Renal cortical epithelial cell (primary cell): Measurements from ENCODE around the gene DDC. TPM values are rescaled to one million over a fixed set of nuclear protein-coding genes. Genes with fewer than 3 reads are reported as not detected.

ENCODE experiments used
- DNase-seq: peaks from one replicate; pipeline ENCODE4 v3.0.0-alpha.2; 2011; ENCODE audit warnings: low read depth
- total RNA-seq: library from RNA; depleted of rRNA; stranded (reverse); fragments of >200 nt; gene quantifications from 2 replicates; pipeline ENCODE4 v1.2.3, GENCODE V29; 2014

The DDC gene
- total RNA-seq, 1 donor from 2014 or later, result 2.7 TPM

DNA sequence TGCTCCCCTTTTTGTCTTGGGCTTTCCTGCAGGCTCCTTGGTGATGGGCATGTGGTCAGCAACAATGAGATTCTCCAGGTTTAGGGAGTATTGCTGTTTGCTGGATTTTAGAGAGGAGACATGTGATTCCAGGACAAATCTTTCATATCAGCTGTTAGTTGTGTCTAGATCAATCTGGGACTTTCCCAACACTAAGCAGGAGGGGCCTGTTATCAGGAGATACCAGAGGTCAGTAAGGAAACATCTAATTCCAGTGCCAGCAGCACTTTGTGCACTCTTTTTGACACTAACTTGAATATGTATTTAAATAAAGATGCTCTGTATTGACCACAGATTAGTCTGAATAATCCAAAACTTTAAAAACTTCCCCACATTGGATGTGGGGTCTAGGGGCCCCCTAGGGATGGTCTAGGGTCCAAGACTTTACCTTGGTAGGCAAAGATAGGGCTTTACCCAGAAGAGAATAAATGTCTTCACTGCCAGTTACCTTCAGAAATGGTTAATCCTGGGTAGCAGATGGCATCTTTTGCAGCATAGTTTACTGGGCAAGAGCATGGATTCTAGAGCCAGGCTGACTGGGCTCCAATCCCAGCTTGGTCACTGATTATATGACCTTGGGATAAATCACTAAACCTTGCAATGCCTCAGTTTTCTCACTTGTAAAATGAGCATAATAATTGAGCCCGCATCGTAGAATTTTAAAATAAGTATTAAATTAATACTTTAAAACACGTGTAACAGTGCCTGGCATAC, 108.7 kb downstream of the DDC start:
- DNase-seq, result no peak

DNA sequence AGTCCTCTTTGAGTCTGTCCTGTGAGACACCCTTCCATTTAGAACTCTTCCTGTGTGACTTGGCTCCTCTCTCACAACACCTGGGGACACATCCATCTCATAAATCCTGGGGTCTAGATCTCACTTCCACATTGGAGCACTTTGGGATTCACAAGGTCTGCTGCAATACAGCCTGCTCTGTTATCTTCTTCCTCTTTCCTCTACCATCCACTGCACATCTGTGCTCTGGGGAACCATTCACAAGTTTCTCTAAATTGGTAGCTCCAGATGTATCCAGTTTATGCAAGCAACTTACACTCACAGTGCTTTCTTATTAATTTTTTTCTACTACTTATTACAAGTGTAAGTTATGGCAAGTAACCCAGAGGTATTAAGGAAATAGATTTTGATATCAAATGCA, 109.5 kb downstream of the DDC start:
- DNase-seq, result no peak

DNA sequence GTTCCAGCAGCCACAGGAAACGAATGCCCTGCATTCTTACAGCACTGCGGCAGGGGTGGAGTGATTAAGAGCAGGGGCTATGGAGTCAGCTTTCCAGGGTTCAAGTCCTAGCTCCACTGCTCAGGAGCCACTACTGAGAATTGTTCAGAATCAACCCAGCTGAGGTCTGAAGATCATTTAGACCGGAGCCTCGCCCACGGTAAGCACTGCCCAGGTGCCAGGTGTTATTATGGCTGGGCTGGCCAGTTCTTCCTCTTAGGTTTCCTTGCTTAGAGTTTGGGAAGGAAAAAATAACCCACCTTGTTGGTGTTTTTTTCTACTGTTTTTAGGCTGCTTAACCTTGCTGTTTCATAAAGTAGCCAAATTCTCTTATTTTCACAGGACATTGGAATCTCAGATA, 110.2 kb downstream of the DDC start:
- no peak for DNase-seq

DNA sequence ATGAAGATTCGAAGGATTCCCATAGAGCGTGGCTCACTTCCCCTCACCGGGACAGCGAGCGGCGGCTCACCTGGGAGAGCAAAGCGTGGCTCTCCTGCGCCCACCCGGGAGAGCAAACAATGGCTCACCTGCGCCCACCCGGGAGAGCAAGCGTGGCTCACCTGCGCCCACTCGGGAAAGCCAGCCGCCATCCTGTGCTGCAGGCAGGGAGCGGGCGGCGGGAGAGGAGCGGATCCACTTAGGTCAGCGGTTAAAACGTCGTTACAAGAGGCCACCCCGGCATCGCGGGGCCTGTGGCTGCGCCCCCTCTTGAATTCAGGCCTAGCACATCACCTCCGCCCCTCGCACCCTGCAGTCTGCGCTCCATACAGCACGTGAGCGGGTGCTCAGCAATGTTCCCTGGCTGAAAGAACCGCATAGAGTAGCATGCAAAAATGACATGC, 114.6 kb downstream of the DDC start:
- DNase-seq, result no peak

GRCh38 chr7:50449881-50450589, 115.2 kb downstream of the DDC start, which contains the start of gene FIGNL1:
Gene FIGNL1 (minus strand): TSS chr7:50450350. CDS start chr7:50447287, 3,063 bp downstream.
- DNase-seq, result peak; percentile 46

DNA sequence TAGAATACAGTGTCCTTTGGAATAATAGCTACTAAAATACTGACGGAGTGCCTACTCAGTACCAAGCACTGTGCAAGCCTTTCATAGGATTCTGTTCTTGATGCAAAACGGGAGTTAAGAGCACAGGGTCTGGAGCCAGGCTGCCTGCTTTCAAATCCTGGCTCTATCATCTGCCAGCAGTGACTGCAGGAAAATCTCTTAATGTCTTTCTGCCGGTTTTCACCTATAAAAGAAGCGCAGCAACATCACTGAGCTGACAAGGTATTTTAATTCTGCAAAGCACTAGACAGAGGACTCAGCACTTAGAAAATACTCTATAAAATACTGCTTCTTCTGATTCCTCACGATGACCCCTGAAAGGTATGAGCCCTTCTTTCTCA, 115.7 kb downstream of the DDC start:
- DNase-seq, result no peak

DNA sequence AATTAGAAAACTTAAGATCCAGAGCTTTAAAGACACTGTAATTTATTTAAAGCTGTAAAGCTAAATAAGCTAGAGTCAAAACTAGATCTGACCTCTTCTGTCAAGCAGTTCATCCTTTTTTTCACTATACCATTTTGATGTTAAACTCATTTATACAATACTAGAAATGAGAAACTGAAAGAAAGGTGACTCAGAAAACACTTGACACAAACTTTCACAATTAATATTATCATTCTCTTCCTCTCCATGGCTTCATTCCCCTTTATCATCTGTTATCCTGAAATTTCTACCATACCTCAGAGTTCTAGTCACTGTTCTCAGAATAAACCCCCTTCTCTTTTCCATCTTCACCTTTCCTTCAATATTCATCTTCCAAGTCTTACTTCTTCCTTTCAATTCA, 116.4 kb downstream of the DDC start:
- DNase-seq, result no peak

DNA sequence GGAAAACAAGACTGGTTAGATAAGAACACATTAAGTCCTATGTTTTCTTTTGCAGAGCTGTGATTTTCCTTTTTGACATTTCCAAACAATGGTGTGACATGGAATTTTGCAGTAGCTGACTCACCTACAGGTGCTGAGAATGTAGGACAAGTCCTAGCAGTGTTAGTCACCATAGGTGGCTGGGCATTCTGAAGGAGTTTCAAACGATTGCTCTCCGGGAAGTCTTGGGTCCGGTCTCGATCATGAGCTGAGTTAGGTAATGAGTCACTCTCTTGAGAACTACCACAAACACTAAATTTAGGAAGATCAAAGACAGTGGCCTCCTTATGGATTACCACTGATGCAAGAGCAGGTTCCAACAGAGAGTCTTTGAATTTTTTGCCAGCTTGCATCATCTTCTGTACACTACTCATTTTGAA, 118.7 kb downstream of the DDC start:
- DNase-seq, result peak; percentile 100

DNA sequence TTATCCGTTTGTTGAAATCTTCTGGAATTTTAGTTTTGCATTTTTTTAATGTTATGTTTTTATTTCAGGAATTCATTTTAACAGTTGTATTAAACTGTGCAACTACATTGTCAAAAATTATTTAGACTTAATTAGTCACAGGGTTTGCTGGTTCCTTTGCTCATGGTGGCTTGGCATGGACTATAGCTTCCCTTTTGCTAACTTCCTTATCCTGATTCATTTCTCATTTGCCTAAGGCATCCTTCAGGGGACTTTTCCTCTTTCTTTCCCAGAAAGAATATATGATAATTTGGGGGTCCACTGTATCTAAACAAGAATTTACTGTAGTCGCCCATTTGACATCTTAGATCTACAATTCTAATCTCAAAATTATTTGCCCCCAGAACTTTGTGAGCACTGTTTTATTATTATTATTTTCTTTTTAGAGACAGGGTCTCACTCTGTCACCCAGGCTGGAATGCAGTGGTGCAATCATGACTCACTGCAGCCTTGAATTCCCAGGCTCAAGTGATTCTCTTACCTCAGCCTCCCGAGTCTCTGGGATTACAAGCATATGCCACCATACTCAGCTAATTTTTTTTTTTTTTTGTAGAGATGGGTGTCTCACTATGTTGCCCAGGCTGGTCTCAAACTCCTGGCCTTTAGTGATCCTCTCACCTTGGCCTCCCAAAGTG, 128.9 kb downstream of the DDC start:
- DNase-seq, result peak; percentile 90

DNA sequence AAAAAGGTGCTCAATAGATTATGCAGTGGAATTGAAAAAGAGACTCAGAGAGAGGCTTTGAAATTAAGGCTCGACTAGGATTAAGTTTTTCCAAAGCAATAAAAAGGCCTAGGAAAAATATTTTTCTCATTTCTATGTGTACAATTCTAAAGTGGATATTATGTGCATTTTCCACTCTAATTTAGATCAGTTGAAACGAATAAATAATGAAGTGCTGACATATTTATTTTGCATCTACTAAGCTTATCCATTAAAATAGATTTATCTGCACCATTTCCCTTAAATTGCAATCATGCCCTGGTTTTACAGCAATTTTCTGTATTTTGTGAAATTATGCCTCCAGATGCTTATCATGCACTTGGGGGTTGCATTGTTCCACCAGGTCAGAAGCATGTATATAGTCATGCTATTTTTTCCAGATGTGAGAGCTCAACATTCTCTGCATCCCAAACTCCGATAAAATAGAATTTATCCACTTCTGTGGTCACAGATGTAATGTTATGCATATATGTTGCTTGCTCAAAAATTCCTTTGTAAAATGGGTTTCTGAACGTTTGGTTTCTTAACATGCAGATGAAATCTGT, 133.4 kb downstream of the DDC start:
- no peak for DNase-seq

DNA sequence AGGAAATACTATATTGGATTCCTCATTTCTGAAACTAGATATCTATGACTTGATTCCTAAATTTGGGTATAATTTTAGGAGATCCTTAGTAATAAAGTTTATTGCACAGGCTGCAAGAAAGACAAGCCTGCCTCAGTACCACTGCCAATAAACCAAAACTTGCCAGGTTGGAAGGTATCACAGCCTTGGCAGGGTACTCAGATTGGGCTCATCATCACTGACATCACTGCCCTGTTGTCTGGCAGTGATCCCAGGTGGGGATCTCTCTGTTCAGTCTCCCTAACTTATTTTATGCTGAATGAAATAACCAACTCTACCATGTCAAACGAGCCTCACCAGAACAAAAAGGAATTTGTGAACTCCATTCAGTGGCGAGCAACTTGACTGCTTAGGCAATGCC, 133.9 kb downstream of the DDC start:
- DNase-seq, result no peak

GRCh38 chr7:50428911-50429310, 136.3 kb downstream of the DDC start:
- no peak for DNase-seq

DNA sequence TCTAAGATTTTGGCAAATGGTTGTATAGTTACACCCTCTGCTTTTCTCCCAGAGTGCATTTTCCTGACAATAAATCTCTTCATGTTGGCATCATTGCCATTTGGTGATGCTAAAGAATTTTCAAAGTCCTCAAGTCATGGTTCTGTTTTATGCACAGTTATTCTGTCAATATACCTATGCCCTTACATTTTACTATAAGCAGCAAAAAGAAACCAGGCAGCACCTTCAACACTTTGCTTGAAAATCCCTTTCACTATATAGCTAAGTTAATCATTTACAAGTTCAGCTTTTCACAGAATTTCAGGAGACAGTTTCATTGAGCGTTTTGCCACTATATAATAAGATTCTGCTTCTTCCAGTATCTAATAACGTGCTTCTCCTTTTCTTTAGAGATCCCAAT, 137.7 kb downstream of the DDC start:
- DNase-seq, result no peak

DNA sequence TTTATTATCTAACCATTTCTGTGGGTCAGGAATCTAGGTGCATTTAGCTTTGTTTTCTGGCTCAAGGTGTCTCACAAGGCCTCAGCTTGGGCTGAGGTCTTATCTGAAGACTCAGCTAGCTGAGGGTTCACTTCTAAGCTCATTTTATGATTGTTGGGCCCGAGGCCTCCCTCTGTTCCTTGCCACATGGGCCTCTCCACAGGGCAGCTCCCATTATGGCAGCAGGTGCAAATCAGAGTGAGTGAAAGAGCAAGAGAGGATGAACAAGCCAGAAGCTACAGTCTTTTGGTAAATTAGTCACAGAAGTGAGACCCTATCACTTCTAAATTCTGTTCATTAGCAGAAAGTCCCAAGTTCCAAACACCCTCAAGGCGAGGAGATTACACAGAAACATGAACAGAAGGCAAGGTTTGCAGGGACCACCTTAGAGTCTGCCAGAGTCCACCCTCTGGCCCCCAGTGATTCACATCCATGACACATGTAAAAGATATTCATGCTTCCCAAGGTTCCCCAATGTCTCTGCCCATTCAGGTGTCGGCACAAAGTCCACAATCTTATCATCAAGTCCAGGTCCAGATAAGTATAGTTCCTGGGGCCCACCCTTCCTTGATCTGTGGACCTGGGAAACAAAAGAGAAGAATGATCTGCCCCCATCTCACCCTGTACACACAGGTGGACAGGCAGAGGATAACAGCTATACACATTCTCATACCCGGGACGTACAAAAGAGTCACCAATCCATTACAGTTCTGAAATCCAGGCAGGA, 138.7 kb downstream of the DDC start:
- DNase-seq, result no peak

- no peak for DNase-seq
Observed at GRCh38 chr7:50425318-50425717, 139.9 kb downstream of the DDC start.

- DNase-seq, result no peak
Observed at GRCh38 chr7:50423860-50424259, 141.3 kb downstream of the DDC start.

DNA sequence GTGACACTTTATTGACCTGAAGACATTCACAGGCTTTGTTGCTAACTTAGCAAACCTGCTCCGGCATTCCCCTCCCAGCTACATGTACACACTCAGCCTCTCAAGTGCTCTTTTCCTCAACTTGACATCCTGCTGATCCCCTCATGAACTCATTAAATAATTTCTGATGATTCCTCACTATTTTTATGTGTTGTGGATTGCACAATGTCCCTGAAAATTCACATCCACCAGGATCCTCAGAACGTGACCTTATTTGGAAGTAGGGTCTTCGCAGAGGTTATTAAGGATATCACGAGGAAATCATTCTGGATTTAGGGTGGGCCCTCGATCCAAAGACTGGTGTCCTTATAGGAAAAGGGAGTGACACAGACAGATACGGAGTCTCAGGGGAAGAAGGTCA, 142.3 kb downstream of the DDC start:
- no peak for DNase-seq

DNA sequence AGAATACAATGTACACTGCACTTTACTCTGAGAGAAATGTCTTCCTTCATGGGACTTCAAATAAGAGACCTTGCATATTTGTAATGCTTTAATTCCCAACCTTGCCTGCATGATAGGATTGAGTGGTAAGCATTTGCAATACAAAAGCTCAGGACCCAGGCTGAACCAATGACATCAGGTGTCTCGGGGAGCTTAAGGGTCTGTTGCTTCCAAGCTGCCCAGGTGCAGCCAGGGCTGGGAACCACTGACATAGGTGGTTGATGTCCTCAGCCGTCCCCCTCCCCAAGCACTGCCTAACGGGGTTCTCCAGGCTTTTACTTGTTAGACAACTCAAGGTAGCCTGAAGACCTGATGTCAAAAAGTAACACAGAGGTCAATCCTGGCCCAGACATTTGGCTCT, 144.2 kb downstream of the DDC start:
- no peak for DNase-seq

DNA sequence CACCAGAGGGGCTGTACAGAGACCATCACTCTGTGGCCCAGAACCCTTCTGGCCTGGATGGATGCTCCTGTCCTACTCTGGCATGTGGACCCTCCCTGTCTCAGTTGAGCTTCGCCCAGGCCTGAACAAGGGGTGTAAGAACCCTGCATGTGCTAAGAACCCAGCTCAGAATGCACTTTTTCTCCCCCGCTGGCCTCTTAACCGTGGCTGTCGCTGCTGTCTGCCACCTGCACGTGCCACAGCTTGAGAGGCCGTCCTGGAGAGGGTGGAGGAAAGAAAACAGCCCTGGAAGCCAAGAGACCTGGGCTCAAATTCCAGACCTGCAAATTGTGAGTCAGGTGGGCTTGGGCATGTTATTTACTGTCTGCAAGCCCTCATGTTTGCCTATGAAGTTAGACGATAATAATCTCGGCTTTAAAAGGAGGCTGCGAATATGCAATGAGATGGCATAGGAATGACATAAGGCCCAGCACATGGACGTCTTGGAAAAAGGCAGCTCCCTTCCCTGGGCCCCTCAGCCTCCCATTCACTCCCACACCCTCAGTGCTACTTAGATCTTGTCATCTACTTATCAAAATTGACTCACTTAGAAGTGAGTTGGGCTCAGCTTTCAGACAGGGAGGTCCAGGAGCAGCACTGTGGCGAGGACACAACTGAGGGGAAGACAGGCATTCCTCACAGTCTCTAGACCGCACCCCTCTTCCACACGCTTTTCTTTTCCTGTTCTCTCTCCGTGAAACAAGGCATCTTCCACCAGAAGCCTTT, 146.5 kb downstream of the DDC start:
- no peak for DNase-seq

- peak; percentile 67 for DNase-seq
Observed at GRCh38 chr7:50418086-50418515, 147.1 kb downstream of the DDC start.
